Left ventricle myocardium superior (tissue), 1 donor: Measurements from ENCODE around the gene KRT13. TPM values are rescaled to one million over a fixed set of nuclear protein-coding genes. Genes with fewer than 3 reads are reported as not detected.

Experiments
- ATAC-seq: fragments of 200-7000 bp; cut with Tn5 transposase; one replicate; pipeline ENCODE4 v1.9.1; 2020; ENCODE audit warnings: mild to moderate bottlenecking, moderate library complexity
- DNase-seq: peaks from one replicate; pipeline ENCODE4 v3.0.0-alpha.2; 2020
- intact Hi-C: fragments of 100-400 bp; cut with micrococcal nuclease; formaldehyde crosslinking; loops from one replicate; pipeline ENCODE4 v1.11.0; 2022
- total RNA-seq: library from RNA; stranded (reverse); fragmentation: NEBNext Ultra II Directional; extraction: Animal tissue kit (Norgen Biotek cat#: 25700); gene quantifications from one replicate; pipeline ENCODE4 v1.2.1, GENCODE V29; 2021
- donor health status: DM: no; HTN: yes; CAD: no; lungs with severe emphysema.

KRT13 gene
- total RNA-seq, 1 donor from 2014 or later = not detected

GRCh38 chr17:41523225-41523593 lies 17.8 kb upstream of the KRT13 start:
- ATAC-seq = no peak
- no peak for DNase-seq
- intact Hi-C loops = no loop called here

- DNase-seq = no peak
- intact Hi-C loops = no loop called here
- no peak for ATAC-seq
These were observed 17.2 kb upstream of the KRT13 start for GRCh38 chr17:41522301-41523224.

GRCh38 chr17:41521574-41522261 lies 16.3 kb upstream of the KRT13 start:
- no peak for DNase-seq
- intact Hi-C loops = no loop called here
- no peak for ATAC-seq

GRCh38 chr17:41520821-41521521 lies 15.6 kb upstream of the KRT13 start:
- intact Hi-C loops = no loop called here
- no peak for ATAC-seq
- DNase-seq = no peak

GRCh38 chr17:41519501-41520224 lies 14.3 kb upstream of the KRT13 start:
- no peak for ATAC-seq
- intact Hi-C loops = no loop called here
- DNase-seq = no peak

- DNase-seq (no peak), ATAC-seq (no peak)
- intact Hi-C loops = no loop called here
These were observed 13.5 kb upstream of the KRT13 start, which contains the start of gene KRT15 for GRCh38 chr17:41518789-41519449. KRT15 (minus strand) TSS chr17:41518890; CDS start chr17:41518827, 63 bp downstream.

- ATAC-seq (no peak), DNase-seq (no peak)
- intact Hi-C loops = no loop called here
These were observed 12.6 kb upstream of the KRT13 start for GRCh38 chr17:41518031-41518430.

- intact Hi-C loops = no loop called here
- ATAC-seq (no peak), DNase-seq (no peak)
These were observed 11.4 kb upstream of the KRT13 start for GRCh38 chr17:41516830-41517283.

GRCh38 chr17:41516147-41516829 lies 10.9 kb upstream of the KRT13 start:
- no peak for DNase-seq
- intact Hi-C loops = no loop called here
- no peak for ATAC-seq

GRCh38 chr17:41513168-41513547 lies 7.7 kb upstream of the KRT13 start:
- intact Hi-C loops = no loop called here
- DNase-seq = no peak
- ATAC-seq = no peak

GRCh38 chr17:41512546-41513167 lies 7.2 kb upstream of the KRT13 start:
- no peak for DNase-seq
- no peak for ATAC-seq
- intact Hi-C loops = no loop called here

- no peak for DNase-seq
- intact Hi-C loops = no loop called here
- no peak for ATAC-seq
These were observed 6.3 kb upstream of the KRT13 start for GRCh38 chr17:41511716-41512115.

GRCh38 chr17:41511116-41511515 lies 5.7 kb upstream of the KRT13 start:
- DNase-seq (no peak), ATAC-seq (no peak)
- intact Hi-C loops = no loop called here

GRCh38 chr17:41510251-41511065 lies 5.0 kb upstream of the KRT13 start:
- ATAC-seq (no peak), DNase-seq (no peak)
- intact Hi-C loops = no loop called here

GRCh38 chr17:41507315-41507880 lies 2.0 kb upstream of the KRT13 start:
- no peak for ATAC-seq
- DNase-seq = no peak
- intact Hi-C loops = no loop called here
